Keratinocyte (primary cell): ENCODE results near the gene LVRN. TPM values are rescaled to one million over a fixed set of nuclear protein-coding genes. Genes with fewer than 3 reads are reported as not detected.

Experiments used
- DNase-seq: peaks from one replicate; pipeline ENCODE4 v3.0.0-alpha.2; 2011; ENCODE audit warnings: low read depth, missing footprints, low spot score
- FAIRE-seq: peaks from 2 replicates; lab custom pipeline; 2011; peaks lifted over from hg19 to GRCh38; lab: Jason Lieb, UNC
- H2AFZ ChIP-seq: 2 replicates; pipeline ENCODE4 v1.6.0; 2012; ENCODE audit warnings: low read length, control low read depth, inconsistent platforms; ENCODE audit not compliant: control insufficient read depth
- H3K27ac ChIP-seq: 2 replicates; pipeline ENCODE4 v1.5.1; 2011; ENCODE audit warnings: low read length; ENCODE audit not compliant: control insufficient read depth, insufficient read depth
- H3K27me3 ChIP-seq: 3 replicates; pipeline ENCODE4 v1.6.0; 2011; ENCODE audit warnings: low read length; ENCODE audit not compliant: control insufficient read depth, insufficient read depth; ENCODE audit errors: extremely low read depth
- H3K36me3 ChIP-seq, 2 experiments: 2 replicates in 1 of 2; 3 replicates in 1 of 2; pipeline ENCODE4 v1.5.1; 2011; ENCODE audit warnings: low read length in 2 of 2, mild to moderate bottlenecking in 1 of 2; ENCODE audit not compliant: control insufficient read depth in 2 of 2, insufficient read depth in 2 of 2; ENCODE audit errors: extremely low read depth in 1 of 2
- H3K4me1 ChIP-seq: 3 replicates; pipeline ENCODE4 v1.5.1; 2011; ENCODE audit warnings: low read length; ENCODE audit not compliant: control insufficient read depth, insufficient read depth; ENCODE audit errors: extremely low read depth
- H3K4me2 ChIP-seq: 3 replicates; pipeline ENCODE4 v1.6.0; 2011; ENCODE audit warnings: low read depth, low read length; ENCODE audit not compliant: control insufficient read depth, insufficient read depth; ENCODE audit errors: extremely low read depth
- H3K4me3 ChIP-seq, 3 experiments: fragments of 200-600 bp in 1 of 3; sonication (generic) in 1 of 3; 2 replicates in 2 of 3; 3 replicates in 1 of 3; pipeline ENCODE4 v1.5.1; 2011 to 2016; ENCODE audit warnings: low read length in 3 of 3, mild to moderate bottlenecking in 3 of 3, control low read depth in 2 of 3, inconsistent platforms in 1 of 3, low read depth in 1 of 3, mixed read lengths in 1 of 3, mixed run types in 1 of 3, moderate library complexity in 1 of 3; ENCODE audit not compliant: control insufficient read depth in 2 of 3, insufficient read depth in 2 of 3; ENCODE audit errors: extremely low read depth in 1 of 3
- H3K79me2 ChIP-seq: 2 replicates; pipeline ENCODE4 v1.6.0; 2012; ENCODE audit warnings: low read length; ENCODE audit not compliant: control insufficient read depth, insufficient read depth
- H3K9ac ChIP-seq: 3 replicates; pipeline ENCODE4 v1.6.0; 2011; ENCODE audit warnings: low read length; ENCODE audit not compliant: control insufficient read depth, insufficient read depth; ENCODE audit errors: extremely low read depth
- H3K9me1 ChIP-seq: 3 replicates; pipeline ENCODE4 v1.6.0; 2011; ENCODE audit warnings: low read length; ENCODE audit not compliant: control insufficient read depth, insufficient read depth; ENCODE audit errors: extremely low read depth
- H3K9me3 ChIP-seq: 2 replicates; pipeline ENCODE4 v1.5.1; 2012; ENCODE audit warnings: low read depth, low read length; ENCODE audit not compliant: control insufficient read depth
- H4K20me1 ChIP-seq: 3 replicates; pipeline ENCODE4 v1.6.0; 2011; ENCODE audit warnings: low read length; ENCODE audit not compliant: control insufficient read depth, insufficient read depth; ENCODE audit errors: extremely low read depth
- CTCF ChIP-seq, 3 experiments: IDR thresholded peaks in 1 of 3; conservative IDR thresholded peaks in 1 of 3; optimal IDR thresholded peaks in 1 of 3; 2 replicates in 2 of 3; 3 replicates in 1 of 3; pipeline versions ENCODE3 to v1.5.1; 2011; ENCODE audit warnings: low read length in 3 of 3, mild to moderate bottlenecking in 3 of 3, moderate library complexity in 2 of 3, control low read depth in 1 of 3, inconsistent platforms in 1 of 3; ENCODE audit not compliant: insufficient read depth in 2 of 3; ENCODE audit errors: extremely low read depth in 1 of 3
- EZH2 ChIP-seq: IDR thresholded peaks from one replicate; pipeline ENCODE4 v1.6.1; 2012; ENCODE audit warnings: inconsistent platforms, mild to moderate bottlenecking, low read length, moderate library complexity
- dilution Hi-C: fragments of 300-500 bp; cut with MboI; formaldehyde crosslinking; loops from one replicate; pipeline ENCODE4 v1.7.0; 2020; ENCODE audit warnings: low sequenced_read_pairs; ENCODE audit not compliant: extremely low pct_ligation_motif_present
- polyA plus RNA-seq, 5 experiments: library from polyadenylated mRNA; depleted of rRNA in 3 of 5; stranded (reverse) in 3 of 5; stranded (forward) in 1 of 5; unstranded in 1 of 5; fragments of >200 nt; gene quantifications; 1 replicate in 1 of 5; 2 replicates in 3 of 5; 3 replicates in 1 of 5; pipeline versions ENCODE4 v1.2.1 to v1.2.3, GENCODE V29; 2011 to 2012; ENCODE audit warnings: missing spikeins in 2 of 5, low read depth in 1 of 5, low replicate concordance in 1 of 5

The LVRN gene
- polyA plus RNA-seq, 1 donor (not counting 4 experiments of a cell fraction or from before 2014, with no cell fraction given) = 0.08 TPM

DNA sequence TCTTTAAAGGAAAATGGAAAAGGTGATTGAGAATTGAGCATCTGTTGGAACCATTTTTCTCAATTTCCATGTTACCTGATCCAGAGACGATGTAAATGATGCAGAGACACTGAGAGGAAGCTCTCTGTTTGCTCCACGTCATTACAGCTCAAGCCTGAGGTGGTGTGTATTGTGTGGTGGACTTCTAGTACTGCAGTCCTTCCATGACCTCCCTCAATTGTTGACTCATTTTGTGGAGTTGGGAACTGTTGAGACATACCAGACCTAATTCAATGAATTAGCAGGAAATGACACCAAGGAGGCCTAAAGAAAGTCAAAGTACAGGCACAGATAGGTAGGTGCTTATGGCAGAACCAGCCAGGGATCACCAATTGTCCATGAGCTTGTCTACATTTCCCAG lies 15.6 kb upstream of the LVRN start:
- TF ChIP-seq EZH2 (no peak), CTCF (optimal IDR thresholded peaks at IDR 0.05 in 1 of 3, IDR thresholded peaks at IDR 0.05 in 1 of 3, conservative IDR thresholded peaks at IDR 0.05 in 1 of 3; ENCODE audit: extremely low read depth in 1 of 3, insufficient read depth in 2 of 3, low read length in 3 of 3) (no peak)
- dilution Hi-C loops = no loop called here
- Histone ChIP-seq H3K4me3 (no peak overlapping the region), H3K4me1 (no peaks in the 10 kb centered on the region), H3K9me1 (no peaks in the 10 kb centered on the region), H3K79me2 (no peaks in the 10 kb centered on the region), H3K9ac (no peak overlapping the region), H3K4me2 (no peak overlapping the region), H3K36me3 (no peaks in the 10 kb centered on the region), H3K9me3 (no peaks in the 10 kb centered on the region), H3K27ac (no peak overlapping the region), H3K27me3 (no peaks in the 10 kb centered on the region), H2AFZ (no peak overlapping the region), H4K20me1 (no peaks in the 10 kb centered on the region)
- DNase-seq = no peak
- peak; percentile 13 for FAIRE-seq

DNA sequence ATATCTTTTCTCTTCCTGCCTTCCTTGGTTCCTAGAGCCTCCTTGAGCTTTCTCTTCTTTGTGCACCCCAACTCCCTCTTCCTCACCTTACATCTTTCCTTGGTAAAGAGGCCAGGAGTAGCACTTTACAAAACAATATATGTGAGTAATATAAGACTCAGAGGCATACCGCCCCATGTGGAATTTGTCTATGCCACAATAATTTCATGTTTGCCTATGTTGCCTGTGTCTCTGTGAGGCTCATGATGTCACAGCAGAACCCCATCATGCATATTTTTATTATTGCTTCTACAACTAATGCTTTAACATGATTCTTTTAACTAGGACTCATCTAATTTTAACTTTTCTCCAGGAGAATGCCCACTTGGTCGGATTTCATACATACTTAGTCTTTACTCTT lies 15.0 kb upstream of the LVRN start:
- Histone ChIP-seq H3K27ac (no peak overlapping the region), H2AFZ (no peak overlapping the region), H3K27me3 (no peaks in the 10 kb centered on the region), H3K4me3 (no peak overlapping the region), H4K20me1 (no peaks in the 10 kb centered on the region), H3K4me2 (no peak overlapping the region), H3K4me1 (no peaks in the 10 kb centered on the region), H3K9me3 (no peaks in the 10 kb centered on the region), H3K9ac (no peak overlapping the region), H3K36me3 (no peaks in the 10 kb centered on the region), H3K9me1 (no peaks in the 10 kb centered on the region), H3K79me2 (no peaks in the 10 kb centered on the region)
- no peak for TF ChIP-seq CTCF (optimal IDR thresholded peaks at IDR 0.05 in 1 of 3, IDR thresholded peaks at IDR 0.05 in 1 of 3, conservative IDR thresholded peaks at IDR 0.05 in 1 of 3; ENCODE audit: extremely low read depth in 1 of 3, insufficient read depth in 2 of 3, low read length in 3 of 3)
- TF ChIP-seq EZH2 = no peak
- no peak for DNase-seq
- no peak for FAIRE-seq
- dilution Hi-C loops = no loop called here
